Measurements from ENCODE around the gene P2RY14. TPM values are rescaled to one million over a fixed set of nuclear protein-coding genes. Genes with fewer than 3 reads are reported as not detected.

P2RY14 gene
- total and polyA plus RNA-seq, 2 of the 13 experiments (the other 11 are each of a cell fraction or from before 2014, with no cell fraction given): not detected

DNA sequence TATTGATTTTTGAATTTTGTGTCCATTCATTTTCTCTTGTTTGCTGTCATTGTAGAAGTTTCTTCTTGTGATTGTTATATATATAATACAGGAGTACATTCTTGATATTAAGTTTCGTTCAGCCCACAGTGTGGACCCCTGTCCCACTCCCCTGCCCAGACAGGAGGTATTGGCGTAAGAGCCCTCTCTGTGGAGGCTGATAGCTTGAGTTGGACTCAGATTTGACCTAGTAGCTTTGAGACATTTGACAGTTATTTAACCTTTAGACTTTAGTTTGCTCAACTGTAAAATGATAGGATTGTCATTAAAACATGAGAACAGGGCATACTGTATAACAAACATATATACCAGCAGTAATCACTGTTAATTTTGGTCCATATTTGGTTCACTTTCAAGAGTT, 102.4 kb downstream of the P2RY14 start (continued):
- peak; percentile 36 for TF ChIP-seq ARID5B (CRISPR knock-in tag; IDR thresholded peaks at IDR 0.05)
- no peak for TF ChIP-seq POLR2AphosphoS5 (IDR thresholded peaks at IDR 0.05; ENCODE audit: low read depth, low read length)
- TF ChIP-seq ZNF274 (CRISPR knock-in tag; IDR thresholded peaks at IDR 0.05): no peak
- TF ChIP-seq CBFB (CRISPR knock-in tag; IDR thresholded peaks at IDR 0.05): no peak
- TF ChIP-seq CEBPZ (IDR thresholded peaks at IDR 0.05; ENCODE audit: low read length): no peak
- TF ChIP-seq RARA (CRISPR knock-in tag; IDR thresholded peaks at IDR 0.05): peak; percentile 42; the same call in 1 of the 2 replicates
- TF ChIP-seq ZNF281 (CRISPR knock-in tag; IDR thresholded peaks at IDR 0.05; ENCODE audit: borderline replicate concordance): no peak
- TF ChIP-seq ASH2L (IDR thresholded peaks at IDR 0.05; ENCODE audit: insufficient read length, low read depth, low read length): peak; percentile 48
- no peak for TF ChIP-seq SUZ12 (IDR thresholded peaks at IDR 0.05; ENCODE audit: low read depth, low read length)
- TF ChIP-seq NR1H2 (CRISPR knock-in tag; IDR thresholded peaks at IDR 0.05; ENCODE audit: borderline replicate concordance, low read depth): no peak
- peak; percentile 46; the same call in 1 of the 2 replicates for TF ChIP-seq SALL1 (CRISPR knock-in tag; IDR thresholded peaks at IDR 0.05)
- no peak for TF ChIP-seq AGO2 (optimal IDR thresholded peaks at IDR 0.05; ENCODE audit: low read depth, low read length)
- peak; percentile 57; the same call in 1 of the 2 replicates for TF ChIP-seq NCOR1 (IDR thresholded peaks at IDR 0.05; ENCODE audit: borderline replicate concordance, low read length)
- no peak for TF ChIP-seq ZNF788 (CRISPR knock-in tag; IDR thresholded peaks at IDR 0.05; ENCODE audit: borderline replicate concordance)
- no peak for TF ChIP-seq ZMYM4 (CRISPR knock-in tag; IDR thresholded peaks at IDR 0.05)
- TF ChIP-seq, protein P1, sequence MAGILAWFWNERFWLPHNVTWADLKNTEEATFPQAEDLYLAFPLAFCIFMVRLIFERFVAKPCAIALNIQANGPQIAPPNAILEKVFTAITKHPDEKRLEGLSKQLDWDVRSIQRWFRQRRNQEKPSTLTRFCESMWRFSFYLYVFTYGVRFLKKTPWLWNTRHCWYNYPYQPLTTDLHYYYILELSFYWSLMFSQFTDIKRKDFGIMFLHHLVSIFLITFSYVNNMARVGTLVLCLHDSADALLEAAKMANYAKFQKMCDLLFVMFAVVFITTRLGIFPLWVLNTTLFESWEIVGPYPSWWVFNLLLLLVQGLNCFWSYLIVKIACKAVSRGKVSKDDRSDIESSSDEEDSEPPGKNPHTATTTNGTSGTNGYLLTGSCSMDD (CRISPR knock-in tag; IDR thresholded peaks at IDR 0.05): no peak
- no peak for TF ChIP-seq DNMT1 (CRISPR knock-in tag; IDR thresholded peaks at IDR 0.05)
- no peak for TF ChIP-seq RFX1 (IDR thresholded peaks at IDR 0.05)
- TF ChIP-seq SIX4 (CRISPR knock-in tag; IDR thresholded peaks at IDR 0.05): 0 out of 2 replicates have a peak, but pooled peaks have one; percentile 18
- TF ChIP-seq ZNF564 (CRISPR knock-in tag; IDR thresholded peaks at IDR 0.05): no peak

Measured in HepG2 (cell line).